K562 (cell line): ENCODE measurements around the gene ADAMTSL3. TPM values are rescaled to one million over a fixed set of nuclear protein-coding genes. Genes with fewer than 3 reads are reported as not detected.

Experiments
- ATAC-seq: fragments of 200-7000 bp; cut with Tn5 transposase; 3 replicates; pipeline ENCODE4 v1.9.1; 2020; ENCODE audit warnings: moderate library complexity
- BruUV-seq: library from RNA; stranded (reverse); fragments of 400-500 nt; replicated peaks from 2 replicates; lab custom pipeline; 2021; lab: Mats Ljungman, UMichigan
- CTCF ChIA-PET: fragments of 300-600 bp; formaldehyde crosslinking; extraction: SDS; loops from one replicate; lab custom pipeline; 2021; ENCODE audit warnings: low intra/inter-chr PET ratio; lab: Yijun Ruan, JAX
- POLR2A ChIA-PET: fragments of 300-600, 350-650 bp; sonication (Branson Sonifier 250); formaldehyde crosslinking; extraction: SDS; loops from one replicate; lab custom pipeline; 2021; ENCODE audit warnings: antibody characterized with exemption, inconsistent platforms; lab: Yijun Ruan, JAX
- DNase-seq, 4 experiments: peaks; one replicate each; pipeline versions ENCODE4 v3.0.0 to v3.0.0-alpha.2; 2011 to 2018; ENCODE audit warnings: low spot score in 3 of 4, mixed read lengths in 3 of 4; ENCODE audit errors: extremely low read depth in 1 of 4
- FAIRE-seq: peaks from 2 replicates; lab custom pipeline; 2011; peaks lifted over from hg19 to GRCh38; lab: Jason Lieb, UNC
- H2AFZ ChIP-seq: 2 replicates; pipeline ENCODE4 v1.6.0; 2011; ENCODE audit warnings: low read depth, low read length, control low read depth, inconsistent platforms
- H3K27ac ChIP-seq: fragments of 200-600 bp; 3 replicates; pipeline ENCODE4 v1.8.0; 2011; ENCODE audit warnings: low read depth, mild to moderate bottlenecking, control low read depth, inconsistent platforms, low read length, moderate library complexity, mixed read lengths; ENCODE audit errors: extremely low read depth
- H3K27me3 ChIP-seq, 2 experiments: fragments of 300-600 bp in 1 of 2; 2 replicates in 1 of 2; 3 replicates in 1 of 2; pipeline versions ENCODE4 v1.6.0 to v1.8.0; 2011; ENCODE audit warnings: inconsistent platforms in 2 of 2, low read length in 2 of 2, mild to moderate bottlenecking in 1 of 2, mixed read lengths in 1 of 2, moderate library complexity in 1 of 2; ENCODE audit not compliant: control insufficient read depth in 2 of 2, insufficient read depth in 2 of 2
- H3K36me3 ChIP-seq: fragments of 300-600 bp; 3 replicates; pipeline ENCODE4 v1.8.0; 2011; ENCODE audit warnings: mild to moderate bottlenecking, low read length, inconsistent platforms; ENCODE audit not compliant: control insufficient read depth, insufficient read depth
- H3K4me1 ChIP-seq, 2 experiments: fragments of 200-600 bp in 1 of 2; replicated peaks in 1 of 2; 2 replicates in 1 of 2; 3 replicates in 1 of 2; pipeline versions ENCODE4 v1.5.1 to v1.8.0; 2011; ENCODE audit warnings: inconsistent platforms in 2 of 2, low read length in 2 of 2, mild to moderate bottlenecking in 1 of 2, mixed read lengths in 1 of 2, moderate library complexity in 1 of 2; ENCODE audit not compliant: control insufficient read depth in 2 of 2, insufficient read depth in 2 of 2
- H3K4me2 ChIP-seq: 2 replicates; pipeline ENCODE4 v1.6.1; 2011; ENCODE audit warnings: low read length, control low read depth, inconsistent platforms, mixed read lengths; ENCODE audit not compliant: insufficient read depth
- H3K4me3 ChIP-seq: fragments of 200-600 bp; sonication (generic), shearing (Covaris generic); 2 replicates; pipeline ENCODE4 v1.5.1; 2016; ENCODE audit warnings: control low read depth, inconsistent platforms
- H3K79me2 ChIP-seq: fragments of 200-600 bp; 3 replicates; pipeline ENCODE4 v1.8.0; 2011; ENCODE audit warnings: low read length, inconsistent platforms; ENCODE audit not compliant: control insufficient read depth, insufficient read depth
- H3K9ac ChIP-seq, 2 experiments: 2 replicates each; pipeline versions ENCODE4 v1.6.0 to v1.6.1; 2011; ENCODE audit warnings: low read depth in 2 of 2, low read length in 2 of 2, control low read depth in 1 of 2, inconsistent platforms in 1 of 2, mild to moderate bottlenecking in 1 of 2, mixed read lengths in 1 of 2; ENCODE audit not compliant: insufficient read depth in 1 of 2
- H3K9me1 ChIP-seq: one replicate; pipeline ENCODE4 v1.6.0; 2011; ENCODE audit warnings: inconsistent platforms, mild to moderate bottlenecking, low read length, moderate library complexity; ENCODE audit not compliant: control insufficient read depth, insufficient read depth
- H3K9me3 ChIP-seq: replicated peaks from 2 replicates; pipeline ENCODE4 v1.5.1; 2011; ENCODE audit warnings: low read depth, low read length, inconsistent platforms; ENCODE audit not compliant: control insufficient read depth, insufficient read depth
- H4K20me1 ChIP-seq: replicated peaks from 2 replicates; pipeline ENCODE4 v1.6.1; 2011; ENCODE audit warnings: low read length, inconsistent platforms, mixed read lengths; ENCODE audit not compliant: control insufficient read depth, insufficient read depth
- AFF1 ChIP-seq, 2 experiments: fragments of 450-650 bp; IDR thresholded peaks; 2 replicates each; pipeline ENCODE4 v1.6.1; 2018; ENCODE audit warnings: mild to moderate bottlenecking in 2 of 2, low read depth in 1 of 2; ENCODE audit not compliant: partially characterized antibody in 2 of 2
- CSDE1 ChIP-seq, 2 experiments: fragments of 450-650 bp; IDR thresholded peaks; 2 replicates each; pipeline ENCODE4 v1.6.1; 2016; ENCODE audit warnings: mild to moderate bottlenecking in 1 of 2
- FOXK2 ChIP-seq, 2 experiments: fragments of 450-650 bp; IDR thresholded peaks in 1 of 2; conservative IDR thresholded peaks in 1 of 2; 2 replicates each; pipeline ENCODE4 v1.6.1; 2016; ENCODE audit warnings: low read depth in 2 of 2, mild to moderate bottlenecking in 1 of 2
- HDAC3 ChIP-seq: fragments of 450-650 bp; IDR thresholded peaks from 2 replicates; pipeline ENCODE4 v1.6.1; 2018; ENCODE audit warnings: borderline replicate concordance, mild to moderate bottlenecking, moderate library complexity; ENCODE audit not compliant: partially characterized antibody
- HOMEZ ChIP-seq: fragments of 250-450 bp; sonication (Bioruptor Pico); IDR thresholded peaks from 2 replicates; pipeline ENCODE4 v1.4.0; 2020; ENCODE audit warnings: mild to moderate bottlenecking, moderate library complexity
- KDM2B ChIP-seq: fragments of 250-450 bp; sonication (Bioruptor Pico); IDR thresholded peaks from 2 replicates; pipeline ENCODE4 v1.8.0; 2021; ENCODE audit warnings: mild to moderate bottlenecking, moderate library complexity
- POLR2AphosphoS5 ChIP-seq: IDR thresholded peaks from 2 replicates; pipeline ENCODE4 v1.6.1; 2011; ENCODE audit warnings: mild to moderate bottlenecking, low read depth, low read length, moderate library complexity; ENCODE audit not compliant: control insufficient read depth, insufficient read depth
- TFAM ChIP-seq: fragments of 250-450 bp; sonication (Bioruptor Pico); conservative IDR thresholded peaks from 2 replicates; pipeline ENCODE4 v1.5.0; 2021; ENCODE audit warnings: mild to moderate bottlenecking, moderate library complexity
- TFAP4 ChIP-seq: sonication (generic); formaldehyde crosslinking; IDR thresholded peaks from 2 replicates; pipeline ENCODE4 v1.8.0; 2022; ENCODE audit warnings: missing genetic modification reagents, mild to moderate bottlenecking, moderate library complexity, borderline replicate concordance
- ZNF507 ChIP-seq: conservative IDR thresholded peaks from 2 replicates; pipeline ENCODE4 v1.6.1; 2017; ENCODE audit warnings: missing genetic modification characterization, missing compliant biosample characterization
- WGBS: fragments of 100-300 bp; shearing (Covaris generic); methylation state at CpG from one replicate; pipeline ENCODE4 v1.1.6; 2016; ENCODE audit warnings: low coverage, mixed read lengths; ENCODE audit not compliant: insufficient coverage; ENCODE audit errors: missing lambda C conversion rate; 5-methylcytosine and 5-hydroxymethylcytosine counted together
- in situ Hi-C: fragments of 300-500 bp; cut with MboI; formaldehyde crosslinking; loops from 4 replicates; pipeline ENCODE4 v1.15.0; 2018; ENCODE audit warnings: inconsistent platforms, mixed read lengths
- intact Hi-C: fragments of 100-400 bp; cut with micrococcal nuclease; formaldehyde crosslinking; loops from 2 replicates; pipeline ENCODE4 v1.14.2; 2022
- polyA plus RNA-seq, 8 experiments: library from polyadenylated mRNA; depleted of rRNA in 4 of 8; stranded (reverse) in 5 of 8; unstranded in 3 of 8; fragments of >200 nt; fragmentation: Nextera tagmentation in 2 of 8; fragmentation: Illumina TruSeq in 1 of 8; extraction: Ambion mirVana in 2 of 8; extraction: Trizol in 1 of 8; gene quantifications; 2 replicates each; pipeline versions ENCODE4 v1.2.1 to v1.2.3, GENCODE V29; 2011 to 2014; ENCODE audit warnings: inconsistent platforms in 1 of 8, missing spikeins in 1 of 8
- total RNA-seq, 7 experiments: library from RNA; depleted of rRNA in 6 of 7; stranded (reverse); fragments of >200 nt in 6 of 7; fragmentation: Illumina TruSeq in 2 of 7; extraction: Trizol in 2 of 7; gene quantifications; 2 replicates each; pipeline versions ENCODE4 v1.2.1 to v1.2.3, GENCODE V29; 2011 to 2021; ENCODE audit warnings: low replicate concordance in 1 of 7

The ADAMTSL3 gene
- total and polyA plus RNA-seq, 9 of the 15 experiments (the other 6 are each of a cell fraction or from before 2014, with no cell fraction given) = 0.01 to 0.18 (median 0.07) TPM; not detected in 3

- Histone ChIP-seq H3K9ac (no peak overlapping the region), H3K27ac (no peak overlapping the region), H4K20me1 (no peaks in the 10 kb centered on the region), H3K4me3 (no peak overlapping the region), H3K9me3 (no peaks in the 10 kb centered on the region), H3K36me3 (no peaks in the 10 kb centered on the region), H3K79me2 (no peaks in the 10 kb centered on the region), H3K27me3 (no peaks in the 10 kb centered on the region), H3K4me1 (no peaks in the 10 kb centered on the region), H3K9me1 (no peaks in the 10 kb centered on the region), H2AFZ (no peak overlapping the region), H3K4me2 (no peak overlapping the region)
- ChIA-PET CTCF (no interaction called here), POLR2A (no interaction called here)
- no peak for DNase-seq
- no peak for ATAC-seq
- intact Hi-C loops (no loop called here), in situ Hi-C loops (no loop called here)
- TF ChIP-seq TFAP4 (CRISPR knock-in tag) (no peak), ZNF507 (peak; percentile 93)
- WGBS = 7% methylated on average over 1 of the region's 1 CpG
- BruUV-seq = no TSS peak
- FAIRE-seq = no peak
Observed at GRCh38 chr15:83783227-83783626, 129.3 kb downstream of the ADAMTSL3 start.

GRCh38 chr15:83784975-83785374, 131.1 kb downstream of the ADAMTSL3 start:
- POLR2A ChIA-PET = no interaction called here
- Histone ChIP-seq H3K4me3 (no peak overlapping the region), H3K9me1 (no peaks in the 10 kb centered on the region), H3K27ac (no peak overlapping the region), H3K9ac (no peak overlapping the region), H3K4me2 (no peak overlapping the region), H4K20me1 (no peaks in the 10 kb centered on the region), H3K79me2 (no peaks in the 10 kb centered on the region), H3K9me3 (no peaks in the 10 kb centered on the region), H3K27me3 (no peaks in the 10 kb centered on the region), H3K4me1 (no peaks in the 10 kb centered on the region), H2AFZ (no peak overlapping the region), H3K36me3 (no peaks in the 10 kb centered on the region)
- in situ Hi-C loops = no loop called here
- DNase-seq = no peak
- no peak for FAIRE-seq
- no peak for ATAC-seq
- no TSS peak for BruUV-seq
- intact Hi-C loops = no loop called here
- CTCF ChIA-PET = no interaction called here
- TF ChIP-seq TFAM (CRISPR knock-in tag) (no peak), HOMEZ (CRISPR knock-in tag) (no peak), HDAC3 (no peak), AFF1 (IDR thresholded peaks at IDR 0.05; ENCODE audit: low read depth in 1 of 2, partially characterized antibody in 2 of 2) (no peak), POLR2AphosphoS5 (no peak), FOXK2 (conservative IDR thresholded peaks at IDR 0.05 in 1 of 2, IDR thresholded peaks at IDR 0.05 in 1 of 2; ENCODE audit: low read depth in 2 of 2) (no peak), KDM2B (CRISPR knock-in tag) (no peak), CSDE1 (IDR thresholded peaks at IDR 0.05) (no peak)
